K562 (cell line): ENCODE measurements around the gene TMEM126A. TPM values are rescaled to one million over a fixed set of nuclear protein-coding genes. Genes with fewer than 3 reads are reported as not detected.

Source experiments
- ATAC-seq: fragments of 200-7000 bp; cut with Tn5 transposase; 3 replicates; pipeline ENCODE4 v1.9.1; 2020; ENCODE audit warnings: moderate library complexity
- BruUV-seq: library from RNA; stranded (reverse); fragments of 400-500 nt; replicated peaks from 2 replicates; lab custom pipeline; 2021; lab: Mats Ljungman, UMichigan
- CTCF ChIA-PET: fragments of 300-600 bp; formaldehyde crosslinking; extraction: SDS; loops from one replicate; lab custom pipeline; 2021; ENCODE audit warnings: low intra/inter-chr PET ratio; lab: Yijun Ruan, JAX
- POLR2A ChIA-PET: fragments of 300-600, 350-650 bp; sonication (Branson Sonifier 250); formaldehyde crosslinking; extraction: SDS; loops from one replicate; lab custom pipeline; 2021; ENCODE audit warnings: antibody characterized with exemption, inconsistent platforms; lab: Yijun Ruan, JAX
- DNase-seq, 4 experiments: peaks; one replicate each; pipeline versions ENCODE4 v3.0.0 to v3.0.0-alpha.2; 2011 to 2018; ENCODE audit warnings: low spot score in 3 of 4, mixed read lengths in 3 of 4; ENCODE audit errors: extremely low read depth in 1 of 4
- FAIRE-seq: peaks from 2 replicates; lab custom pipeline; 2011; peaks lifted over from hg19 to GRCh38; lab: Jason Lieb, UNC
- H2AFZ ChIP-seq: 2 replicates; pipeline ENCODE4 v1.6.0; 2011; ENCODE audit warnings: low read depth, low read length, control low read depth, inconsistent platforms
- H3K27ac ChIP-seq: fragments of 200-600 bp; 3 replicates; pipeline ENCODE4 v1.8.0; 2011; ENCODE audit warnings: low read depth, mild to moderate bottlenecking, control low read depth, inconsistent platforms, low read length, moderate library complexity, mixed read lengths; ENCODE audit errors: extremely low read depth
- H3K27me3 ChIP-seq, 2 experiments: fragments of 300-600 bp in 1 of 2; 2 replicates in 1 of 2; 3 replicates in 1 of 2; pipeline versions ENCODE4 v1.6.0 to v1.8.0; 2011; ENCODE audit warnings: inconsistent platforms in 2 of 2, low read length in 2 of 2, mild to moderate bottlenecking in 1 of 2, mixed read lengths in 1 of 2, moderate library complexity in 1 of 2; ENCODE audit not compliant: control insufficient read depth in 2 of 2, insufficient read depth in 2 of 2
- H3K36me3 ChIP-seq: fragments of 300-600 bp; 3 replicates; pipeline ENCODE4 v1.8.0; 2011; ENCODE audit warnings: mild to moderate bottlenecking, low read length, inconsistent platforms; ENCODE audit not compliant: control insufficient read depth, insufficient read depth
- H3K4me1 ChIP-seq, 2 experiments: fragments of 200-600 bp in 1 of 2; replicated peaks in 1 of 2; 2 replicates in 1 of 2; 3 replicates in 1 of 2; pipeline versions ENCODE4 v1.5.1 to v1.8.0; 2011; ENCODE audit warnings: inconsistent platforms in 2 of 2, low read length in 2 of 2, mild to moderate bottlenecking in 1 of 2, mixed read lengths in 1 of 2, moderate library complexity in 1 of 2; ENCODE audit not compliant: control insufficient read depth in 2 of 2, insufficient read depth in 2 of 2
- H3K4me2 ChIP-seq: 2 replicates; pipeline ENCODE4 v1.6.1; 2011; ENCODE audit warnings: low read length, control low read depth, inconsistent platforms, mixed read lengths; ENCODE audit not compliant: insufficient read depth
- H3K4me3 ChIP-seq: fragments of 200-600 bp; sonication (generic), shearing (Covaris generic); 2 replicates; pipeline ENCODE4 v1.5.1; 2016; ENCODE audit warnings: control low read depth, inconsistent platforms
- H3K79me2 ChIP-seq: fragments of 200-600 bp; 3 replicates; pipeline ENCODE4 v1.8.0; 2011; ENCODE audit warnings: low read length, inconsistent platforms; ENCODE audit not compliant: control insufficient read depth, insufficient read depth
- H3K9ac ChIP-seq, 2 experiments: 2 replicates each; pipeline versions ENCODE4 v1.6.0 to v1.6.1; 2011; ENCODE audit warnings: low read depth in 2 of 2, low read length in 2 of 2, control low read depth in 1 of 2, inconsistent platforms in 1 of 2, mild to moderate bottlenecking in 1 of 2, mixed read lengths in 1 of 2; ENCODE audit not compliant: insufficient read depth in 1 of 2
- H3K9me1 ChIP-seq: one replicate; pipeline ENCODE4 v1.6.0; 2011; ENCODE audit warnings: inconsistent platforms, mild to moderate bottlenecking, low read length, moderate library complexity; ENCODE audit not compliant: control insufficient read depth, insufficient read depth
- H3K9me3 ChIP-seq: replicated peaks from 2 replicates; pipeline ENCODE4 v1.5.1; 2011; ENCODE audit warnings: low read depth, low read length, inconsistent platforms; ENCODE audit not compliant: control insufficient read depth, insufficient read depth
- H4K20me1 ChIP-seq: replicated peaks from 2 replicates; pipeline ENCODE4 v1.6.1; 2011; ENCODE audit warnings: low read length, inconsistent platforms, mixed read lengths; ENCODE audit not compliant: control insufficient read depth, insufficient read depth
- FOXK1 ChIP-seq: sonication (generic); formaldehyde crosslinking; IDR thresholded peaks from 2 replicates; pipeline ENCODE4 v1.8.0; 2022; ENCODE audit warnings: missing genetic modification reagents, mild to moderate bottlenecking, borderline replicate concordance
- NFRKB ChIP-seq: fragments of 450-650 bp; IDR thresholded peaks from 2 replicates; pipeline ENCODE4 v1.6.1; 2016; ENCODE audit warnings: low read depth
- TAF9B ChIP-seq: fragments of 450-650 bp; IDR thresholded peaks from 2 replicates; pipeline ENCODE4 v1.6.1; 2018; ENCODE audit warnings: mild to moderate bottlenecking; ENCODE audit not compliant: partially characterized antibody
- U2AF2 ChIP-seq: fragments of 200-400 bp; formaldehyde crosslinking; optimal IDR thresholded peaks from 2 replicates; pipeline ENCODE3; 2017; ENCODE audit warnings: low read depth, mild to moderate bottlenecking, low read length
- ZNF561 ChIP-seq: fragments of 450-650 bp; formaldehyde crosslinking; conservative IDR thresholded peaks from 2 replicates; pipeline ENCODE4 v1.4.0; 2020; ENCODE audit warnings: mild to moderate bottlenecking, moderate library complexity
- WGBS: fragments of 100-300 bp; shearing (Covaris generic); methylation state at CpG from one replicate; pipeline ENCODE4 v1.1.6; 2016; ENCODE audit warnings: low coverage, mixed read lengths; ENCODE audit not compliant: insufficient coverage; ENCODE audit errors: missing lambda C conversion rate; 5-methylcytosine and 5-hydroxymethylcytosine counted together
- in situ Hi-C: fragments of 300-500 bp; cut with MboI; formaldehyde crosslinking; loops from 4 replicates; pipeline ENCODE4 v1.15.0; 2018; ENCODE audit warnings: inconsistent platforms, mixed read lengths
- intact Hi-C: fragments of 100-400 bp; cut with micrococcal nuclease; formaldehyde crosslinking; loops from 2 replicates; pipeline ENCODE4 v1.14.2; 2022
- polyA plus RNA-seq, 8 experiments: library from polyadenylated mRNA; depleted of rRNA in 4 of 8; stranded (reverse) in 5 of 8; unstranded in 3 of 8; fragments of >200 nt; fragmentation: Nextera tagmentation in 2 of 8; fragmentation: Illumina TruSeq in 1 of 8; extraction: Ambion mirVana in 2 of 8; extraction: Trizol in 1 of 8; gene quantifications; 2 replicates each; pipeline versions ENCODE4 v1.2.1 to v1.2.3, GENCODE V29; 2011 to 2014; ENCODE audit warnings: inconsistent platforms in 1 of 8, missing spikeins in 1 of 8
- total RNA-seq, 7 experiments: library from RNA; depleted of rRNA in 6 of 7; stranded (reverse); fragments of >200 nt in 6 of 7; fragmentation: Illumina TruSeq in 2 of 7; extraction: Trizol in 2 of 7; gene quantifications; 2 replicates each; pipeline versions ENCODE4 v1.2.1 to v1.2.3, GENCODE V29; 2011 to 2021; ENCODE audit warnings: low replicate concordance in 1 of 7
- TF ChIP-seq, protein P1 (sequence below): fragments of 450-650 bp; IDR thresholded peaks from 2 replicates; pipeline ENCODE4 v1.6.1; 2016; ENCODE audit warnings: antibody characterized with exemption

Gene TMEM126A
- total and polyA plus RNA-seq, 9 of the 15 experiments (the other 6 are each of a cell fraction or from before 2014, with no cell fraction given), result 19.3 to 154 (median 56.3) TPM

DNA sequence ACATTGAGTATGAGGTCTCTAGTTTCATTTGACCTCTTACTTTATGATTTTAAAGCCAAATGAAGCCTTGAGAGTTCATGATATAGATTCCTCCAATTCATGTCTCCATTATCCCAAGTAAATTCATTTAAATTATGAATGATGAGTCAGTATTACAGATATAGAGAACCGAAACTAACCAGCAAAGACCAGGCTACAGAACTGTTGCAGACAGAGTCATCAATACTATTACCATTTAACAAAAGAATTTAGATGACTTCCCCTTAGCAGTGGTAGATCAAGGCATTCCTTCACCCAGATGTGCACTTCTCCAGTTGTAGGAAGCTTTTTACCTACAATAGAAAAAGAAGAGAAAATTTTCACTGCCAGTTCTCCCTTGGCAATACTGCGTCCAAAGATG, 50.0 kb downstream of the TMEM126A start (continued):
- no peak for TF ChIP-seq NFRKB

DNA sequence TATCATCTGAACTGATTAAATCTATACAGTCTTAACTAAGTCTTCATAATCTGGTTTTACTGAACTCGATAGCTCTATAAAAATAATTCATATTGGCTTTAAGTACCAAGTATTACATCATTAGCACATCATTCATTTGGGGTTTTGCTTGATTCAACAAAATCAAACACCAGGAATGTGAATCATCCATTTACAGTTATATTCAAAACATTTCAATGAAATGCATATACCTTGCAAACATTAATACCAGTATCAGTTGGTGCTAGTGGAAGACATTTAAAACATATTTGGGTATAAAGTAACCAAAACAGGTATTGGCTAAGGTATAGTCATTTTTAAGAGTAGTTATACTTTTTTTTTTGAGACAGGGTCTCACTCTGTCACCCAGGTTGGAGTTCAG, 50.4 kb downstream of the TMEM126A start:
- H3K27me3 ChIP-seq, result 0 out of 5 replicates have a peak, but pooled peaks cover 0 to 4% of the 10 kb centered on the region in 2 experiments
- no peak overlapping the region for H3K9ac ChIP-seq
- no TSS peak for BruUV-seq
- in situ Hi-C loops (no loop called here), intact Hi-C loops (no loop called here)
- ATAC-seq, result no peak
- CTCF ChIA-PET, result no interaction called here
- POLR2A ChIA-PET, result interaction anchor here (1.0 to 1.7 kb wide), 3 partner anchors 8 to 38 kb away, joined by 3 to 5 read pairs (median 4); no protein-coding TSS in a partner anchor
- no peak overlapping the region for H2AFZ ChIP-seq
- TF ChIP-seq FOXK1 (no peak), U2AF2 (no peak), TAF9B (no peak), ZNF561 (no peak), NFRKB (no peak)
- TF ChIP-seq, protein P1, sequence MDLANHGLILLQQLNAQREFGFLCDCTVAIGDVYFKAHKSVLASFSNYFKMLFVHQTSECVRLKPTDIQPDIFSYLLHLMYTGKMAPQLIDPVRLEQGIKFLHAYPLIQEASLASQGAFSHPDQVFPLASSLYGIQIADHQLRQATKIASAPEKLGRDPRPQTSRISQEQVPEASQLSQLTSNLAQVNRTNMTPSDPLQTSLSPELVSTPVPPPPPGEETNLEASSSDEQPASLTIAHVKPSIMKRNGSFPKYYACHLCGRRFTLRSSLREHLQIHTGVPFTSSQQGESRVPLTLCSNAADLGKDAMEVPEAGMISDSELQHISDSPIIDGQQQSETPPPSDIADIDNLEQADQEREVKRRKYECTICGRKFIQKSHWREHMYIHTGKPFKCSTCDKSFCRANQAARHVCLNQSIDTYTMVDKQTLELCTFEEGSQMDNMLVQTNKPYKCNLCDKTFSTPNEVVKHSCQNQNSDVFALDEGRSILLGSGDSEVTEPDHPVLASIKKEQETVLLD, result no peak
- no peaks in the 10 kb centered on the region for H3K4me1 ChIP-seq
- DNase-seq, result no peak
- H3K4me3 ChIP-seq, result no peak overlapping the region
- 0% methylated on average over 1 of the region's 1 CpG for WGBS
- no peak overlapping the region for H3K4me2 ChIP-seq
- no peaks in the 10 kb centered on the region for H3K9me1 ChIP-seq
- no peak overlapping the region for H3K27ac ChIP-seq
- no peaks in the 10 kb centered on the region for H3K9me3 ChIP-seq
- H4K20me1 ChIP-seq, result no peaks in the 10 kb centered on the region
- no peaks in the 10 kb centered on the region for H3K79me2 ChIP-seq
- FAIRE-seq, result no peak
- H3K36me3 ChIP-seq, result no peaks in the 10 kb centered on the region
